Mesothelial cell of epicardium (in vitro differentiated cells): ENCODE data around the gene MTX1. TPM values are rescaled to one million over a fixed set of nuclear protein-coding genes. Genes with fewer than 3 reads are reported as not detected.

Experiments used
- DNase-seq, 2 experiments: peaks; one replicate each; pipeline ENCODE4 v3.0.0; 2021; ENCODE audit warnings: low spot score in 2 of 2; ENCODE audit not compliant: unreplicated experiment in 2 of 2
- H3K27ac Mint-ChIP-seq: 2 replicates; pipeline ENCODE4 v1.8.0; 2021; ENCODE audit warnings: mixed read lengths
- H3K27me3 Mint-ChIP-seq: 2 replicates; pipeline ENCODE4 v1.8.0; 2021; ENCODE audit warnings: low read depth, mixed read lengths
- H3K36me3 Mint-ChIP-seq: 2 replicates; pipeline ENCODE4 v1.8.0; 2021; ENCODE audit warnings: mixed read lengths
- H3K4me1 Mint-ChIP-seq: 2 replicates; pipeline ENCODE4 v1.8.0; 2021; ENCODE audit warnings: mixed read lengths
- H3K4me3 Mint-ChIP-seq: 2 replicates; pipeline ENCODE4 v1.8.0; 2021; ENCODE audit warnings: mild to moderate bottlenecking, moderate library complexity, mixed read lengths
- H3K9me3 Mint-ChIP-seq: 2 replicates; pipeline ENCODE4 v1.8.0; 2021; ENCODE audit warnings: mixed read lengths
- CTCF ChIP-seq: fragments of 200-600 bp; sonication (generic); IDR thresholded peaks from one replicate; pipeline ENCODE4 v1.5.0; 2021; ENCODE audit warnings: antibody characterized with exemption; ENCODE audit not compliant: unreplicated experiment
- total RNA-seq: library from RNA; stranded (reverse); gene quantifications from 3 replicates; pipeline ENCODE4 v1.2.1, GENCODE V29; 2021

The MTX1 gene
- total RNA-seq, 1 donor from 2014 or later = 35.7 TPM

GRCh38 chr1:155250633-155251449 is 42.3 kb downstream of the MTX1 start:
- Mint-ChIP-seq H3K9me3 (no peaks in the 10 kb centered on the region), H3K27ac (peak overlapping the region; percentile 47), H3K4me1 (peaks cover 29% of the 10 kb centered on the region), H3K4me3 (peak overlapping the region; percentile 39), H3K36me3 (peaks cover 6% of the 10 kb centered on the region), H3K27me3 (no peaks in the 10 kb centered on the region)
- peak; percentile 84 to 99 for DNase-seq
- peak; percentile 94 for TF ChIP-seq CTCF

GRCh38 chr1:155251566-155251965 is 43.1 kb downstream of the MTX1 start:
- no peak overlapping the region for H3K4me3 Mint-ChIP-seq
- no peak for DNase-seq
- H3K27me3 Mint-ChIP-seq = no peaks in the 10 kb centered on the region
- no peak overlapping the region for H3K27ac Mint-ChIP-seq
- no peak for TF ChIP-seq CTCF
- no peaks in the 10 kb centered on the region for H3K9me3 Mint-ChIP-seq
- H3K4me1 Mint-ChIP-seq = peaks cover 30% of the 10 kb centered on the region
- H3K36me3 Mint-ChIP-seq = peaks cover 7% of the 10 kb centered on the region

- Mint-ChIP-seq H3K27ac (peak overlapping the region; percentile 76), H3K4me1 (peaks cover 30% of the 10 kb centered on the region), H3K4me3 (peak overlapping the region; percentile 75), H3K9me3 (no peaks in the 10 kb centered on the region), H3K36me3 (peaks cover 16% of the 10 kb centered on the region), H3K27me3 (no peaks in the 10 kb centered on the region)
- no peak for TF ChIP-seq CTCF
- no peak for DNase-seq
Measured at GRCh38 chr1:155253208-155253607, 44.7 kb downstream of the MTX1 start.

GRCh38 chr1:155253797-155254196 is 45.3 kb downstream of the MTX1 start:
- peak overlapping the region; percentile 75 for H3K4me3 Mint-ChIP-seq
- no peaks in the 10 kb centered on the region for H3K27me3 Mint-ChIP-seq
- no peaks in the 10 kb centered on the region for H3K9me3 Mint-ChIP-seq
- TF ChIP-seq CTCF = no peak
- no peak for DNase-seq
- H3K27ac Mint-ChIP-seq = peak overlapping the region; percentile 76
- peaks cover 14% of the 10 kb centered on the region for H3K36me3 Mint-ChIP-seq
- peaks cover 30% of the 10 kb centered on the region for H3K4me1 Mint-ChIP-seq

GRCh38 chr1:155254228-155254713 is 45.8 kb downstream of the MTX1 start:
- Mint-ChIP-seq H3K27me3 (no peaks in the 10 kb centered on the region), H3K4me3 (peak overlapping the region; percentile 75), H3K4me1 (peaks cover 30% of the 10 kb centered on the region), H3K36me3 (peaks cover 14% of the 10 kb centered on the region), H3K9me3 (no peaks in the 10 kb centered on the region), H3K27ac (peak overlapping the region; percentile 76)
- TF ChIP-seq CTCF = no peak
- no peak for DNase-seq
